PC-9 (cell line): Measurements from ENCODE around the gene SLC66A3. TPM values are rescaled to one million over a fixed set of nuclear protein-coding genes. Genes with fewer than 3 reads are reported as not detected.

ENCODE experiments used
- BruUV-seq: library from RNA; stranded (reverse); fragments of 400-500 nt; replicated peaks from 2 replicates; lab custom pipeline; 2021; lab: Mats Ljungman, UMichigan
- CTCF ChIA-PET: fragments of 300-600 bp; sonication (Branson Sonifier 250); formaldehyde crosslinking; loops from one replicate; lab custom pipeline; 2022; ENCODE audit warnings: antibody characterized with exemption; lab: Charles Lee
- POLR2A ChIA-PET: fragments of 300-600 bp; sonication (Branson Sonifier 250); formaldehyde crosslinking; loops from one replicate; lab custom pipeline; 2022; ENCODE audit warnings: antibody characterized with exemption; ENCODE audit not compliant: unreplicated experiment; lab: Charles Lee
- DNase-seq, 2 experiments: peaks; one replicate each; pipeline versions ENCODE4 v3.0.0 to v3.0.0-alpha.2; 2015 to 2022; ENCODE audit warnings: mixed read lengths in 1 of 2
- H2AFZ ChIP-seq: fragments of 200-600 bp; sonication (generic); 2 replicates; pipeline ENCODE4 v1.8.1; 2017; ENCODE audit warnings: antibody characterized with exemption
- H3F3A ChIP-seq: fragments of 200-600 bp; sonication (generic); 2 replicates; pipeline ENCODE4 v1.8.1; 2017; ENCODE audit warnings: antibody characterized with exemption, mild to moderate bottlenecking, low read depth; ENCODE audit not compliant: insufficient read depth
- H3K27ac ChIP-seq: fragments of 200-600 bp; sonication (generic); 2 replicates; pipeline ENCODE4 v1.6.1; 2016; ENCODE audit warnings: mixed run types
- H3K27me3 ChIP-seq: fragments of 200-600 bp; sonication (generic); 2 replicates; pipeline ENCODE4 v1.6.1; 2016; ENCODE audit warnings: low read depth, mixed run types; ENCODE audit not compliant: insufficient read depth
- H3K36me3 ChIP-seq: fragments of 200-600 bp; sonication (generic); 2 replicates; pipeline ENCODE4 v1.6.1; 2016; ENCODE audit warnings: low read depth, mixed run types
- H3K4me1 ChIP-seq: fragments of 200-600 bp; sonication (generic); replicated peaks from 2 replicates; pipeline ENCODE4 v1.6.1; 2016; ENCODE audit warnings: mixed run types; ENCODE audit not compliant: insufficient read depth
- H3K4me2 ChIP-seq: fragments of 200-600 bp; sonication (generic); 2 replicates; pipeline ENCODE4 v1.6.1; 2017; ENCODE audit warnings: mixed run types
- H3K4me3 ChIP-seq: fragments of 200-600 bp; sonication (generic); 2 replicates; pipeline ENCODE4 v1.6.1; 2016; ENCODE audit warnings: mixed run types
- H3K79me2 ChIP-seq: fragments of 200-600 bp; sonication (generic); 2 replicates; pipeline ENCODE4 v1.6.1; 2017; ENCODE audit warnings: low read depth, mixed run types
- H3K9me2 ChIP-seq: fragments of 200-600 bp; sonication (generic); 2 replicates; pipeline ENCODE4 v1.8.1; 2017; ENCODE audit warnings: mild to moderate bottlenecking; ENCODE audit not compliant: insufficient read depth
- H3K9me3 ChIP-seq: fragments of 200-600 bp; sonication (generic); 2 replicates; pipeline ENCODE4 v1.8.1; 2016; ENCODE audit warnings: low read depth; ENCODE audit not compliant: insufficient read depth
- H4K20me1 ChIP-seq: fragments of 200-600 bp; sonication (generic); 2 replicates; pipeline ENCODE4 v1.8.1; 2017; ENCODE audit not compliant: insufficient read depth
- EZH2 ChIP-seq: fragments of 200-600 bp; sonication (generic); IDR thresholded peaks from 2 replicates; pipeline ENCODE4 v1.8.0; 2017; ENCODE audit warnings: antibody characterized with exemption, low read depth
- intact Hi-C: fragments of 100-400 bp; cut with micrococcal nuclease; formaldehyde crosslinking; loops from one replicate; pipeline ENCODE4 v1.10.0; 2022; ENCODE audit not compliant: unreplicated experiment
- total RNA-seq: library from RNA; stranded (reverse); gene quantifications from 2 replicates; pipeline ENCODE4 v1.2.3, GENCODE V29; 2021
- TF ChIP-seq, protein P1 (sequence below): fragments of 200-600 bp; sonication (generic); conservative IDR thresholded peaks from 2 replicates; pipeline ENCODE4 v1.6.1; 2017; ENCODE audit warnings: mixed run types, antibody characterized with exemption, mild to moderate bottlenecking, moderate library complexity

SLC66A3 gene
- total RNA-seq, 1 experiment from 2014 or later, result 11.9 TPM

DNA sequence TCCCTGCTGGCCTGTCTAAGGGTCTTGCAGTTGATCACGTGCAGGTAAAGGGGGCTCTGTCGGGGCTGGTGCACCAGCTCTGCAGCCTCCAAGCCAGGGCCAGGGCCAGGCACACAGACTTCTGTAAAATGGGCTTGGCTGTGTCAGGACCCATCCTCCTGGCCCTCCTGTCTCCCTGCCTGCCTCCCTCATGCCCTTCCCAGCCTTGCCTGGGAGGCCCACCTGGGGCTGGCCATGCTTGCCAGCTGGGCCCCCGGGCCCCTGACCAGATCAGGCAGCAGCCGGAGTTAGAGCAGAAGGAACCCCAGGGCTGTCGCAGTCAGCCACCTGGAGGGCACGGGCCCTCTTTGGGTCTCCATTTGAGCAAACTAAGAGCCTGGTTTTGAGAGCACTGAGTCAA, 2.0 kb downstream of the SLC66A3 start:
- no peaks in the 10 kb centered on the region for H3K9me2 ChIP-seq
- no peak overlapping the region for H3K4me2 ChIP-seq
- DNase-seq, result no peak
- no peaks in the 10 kb centered on the region for H3K27me3 ChIP-seq
- ChIA-PET POLR2A (no interaction called here), CTCF (no interaction called here)
- no peaks in the 10 kb centered on the region for H3K36me3 ChIP-seq
- intact Hi-C loops, result no loop called here
- TF ChIP-seq EZH2, result no peak
- TF ChIP-seq, protein P1, sequence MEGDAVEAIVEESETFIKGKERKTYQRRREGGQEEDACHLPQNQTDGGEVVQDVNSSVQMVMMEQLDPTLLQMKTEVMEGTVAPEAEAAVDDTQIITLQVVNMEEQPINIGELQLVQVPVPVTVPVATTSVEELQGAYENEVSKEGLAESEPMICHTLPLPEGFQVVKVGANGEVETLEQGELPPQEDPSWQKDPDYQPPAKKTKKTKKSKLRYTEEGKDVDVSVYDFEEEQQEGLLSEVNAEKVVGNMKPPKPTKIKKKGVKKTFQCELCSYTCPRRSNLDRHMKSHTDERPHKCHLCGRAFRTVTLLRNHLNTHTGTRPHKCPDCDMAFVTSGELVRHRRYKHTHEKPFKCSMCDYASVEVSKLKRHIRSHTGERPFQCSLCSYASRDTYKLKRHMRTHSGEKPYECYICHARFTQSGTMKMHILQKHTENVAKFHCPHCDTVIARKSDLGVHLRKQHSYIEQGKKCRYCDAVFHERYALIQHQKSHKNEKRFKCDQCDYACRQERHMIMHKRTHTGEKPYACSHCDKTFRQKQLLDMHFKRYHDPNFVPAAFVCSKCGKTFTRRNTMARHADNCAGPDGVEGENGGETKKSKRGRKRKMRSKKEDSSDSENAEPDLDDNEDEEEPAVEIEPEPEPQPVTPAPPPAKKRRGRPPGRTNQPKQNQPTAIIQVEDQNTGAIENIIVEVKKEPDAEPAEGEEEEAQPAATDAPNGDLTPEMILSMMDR, result no peak
- H3K79me2 ChIP-seq, result no peaks in the 10 kb centered on the region
- H3K9me3 ChIP-seq, result no peaks in the 10 kb centered on the region
- H4K20me1 ChIP-seq, result no peaks in the 10 kb centered on the region
- H3K4me1 ChIP-seq, result peaks cover 14% of the 10 kb centered on the region
- H2AFZ ChIP-seq, result no peak overlapping the region
- no peak overlapping the region for H3K4me3 ChIP-seq
- no peak overlapping the region for H3K27ac ChIP-seq
- no TSS peak for BruUV-seq
- H3F3A ChIP-seq, result peaks cover 15% of the 10 kb centered on the region

DNA sequence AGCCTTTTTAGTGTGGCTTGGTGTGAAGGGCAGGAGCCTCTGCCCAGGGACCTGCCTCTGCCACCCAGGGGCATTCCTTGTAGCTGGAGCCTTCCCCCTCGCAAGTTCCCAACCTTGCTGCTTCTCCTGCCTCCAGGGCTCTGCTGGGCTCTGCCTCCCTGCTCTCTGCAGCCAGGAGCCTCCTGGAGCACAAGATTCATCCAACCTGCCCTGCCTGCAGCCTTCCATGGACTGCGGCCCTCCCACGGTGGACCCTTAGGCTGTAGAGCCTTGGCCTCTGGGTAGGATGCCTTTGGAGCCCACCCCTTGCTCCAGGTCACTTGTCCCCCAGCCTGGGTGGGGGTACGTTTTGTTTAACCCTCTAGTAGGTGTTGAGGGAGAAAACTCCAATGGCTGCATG, 2.5 kb downstream of the SLC66A3 start:
- intact Hi-C loops, result no loop called here
- no peaks in the 10 kb centered on the region for H4K20me1 ChIP-seq

DNA sequence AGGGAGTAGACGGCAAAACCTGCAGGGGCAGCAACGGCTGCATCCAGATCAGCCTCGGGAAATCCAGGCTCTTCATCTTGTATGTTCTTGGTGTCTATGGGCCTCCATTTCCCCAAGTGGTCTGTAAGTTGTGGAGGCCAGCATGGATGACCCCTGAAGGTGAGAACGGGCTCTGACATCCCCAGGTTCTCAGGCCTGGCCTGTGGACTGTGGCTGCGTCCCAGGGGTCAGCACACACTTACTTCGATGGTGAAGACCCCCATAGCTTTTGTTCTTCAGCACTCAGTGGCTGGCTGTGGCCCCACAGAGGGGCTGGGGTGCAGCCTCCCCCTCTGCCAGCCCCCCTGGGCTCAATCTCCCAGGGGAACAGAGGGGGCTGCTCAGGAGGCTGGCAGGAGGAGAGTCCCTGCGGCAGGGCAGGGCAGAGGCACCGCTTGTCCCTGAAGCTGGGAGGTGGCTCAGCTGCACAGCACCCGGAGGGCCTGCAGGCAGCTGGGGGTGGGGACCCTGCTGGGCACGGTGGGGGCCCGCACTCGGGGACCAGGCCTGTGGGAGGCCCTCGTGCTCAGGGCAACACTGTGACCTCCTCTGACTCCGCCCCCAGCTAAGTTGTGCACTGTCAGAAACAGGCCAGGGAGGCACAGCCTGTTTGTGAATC, 3.8 kb downstream of the SLC66A3 start:
- Histone ChIP-seq H3K79me2 (no peaks in the 10 kb centered on the region), H3K27me3 (no peaks in the 10 kb centered on the region), H3K4me1 (peaks cover 14% of the 10 kb centered on the region), H3K4me3 (no peak overlapping the region), H3K9me3 (no peaks in the 10 kb centered on the region), H3K4me2 (no peak overlapping the region), H3K27ac (no peak overlapping the region), H4K20me1 (no peaks in the 10 kb centered on the region), H3F3A (peaks cover 14% of the 10 kb centered on the region), H3K9me2 (no peaks in the 10 kb centered on the region), H2AFZ (no peak overlapping the region), H3K36me3 (no peaks in the 10 kb centered on the region)
- BruUV-seq, result no TSS peak
- no peak for TF ChIP-seq EZH2
- TF ChIP-seq, protein P1, result no peak
- POLR2A ChIA-PET, result no interaction called here
- no peak for DNase-seq
- intact Hi-C loops, result no loop called here
- CTCF ChIA-PET, result interaction anchor here (0.6 kb wide), 1 partner anchor 27 kb away, joined by 3 read pairs; no protein-coding TSS in a partner anchor

More for the DNA sequence above, 2.5 kb downstream of the SLC66A3 start:
- no peaks in the 10 kb centered on the region for H3K9me2 ChIP-seq
- H3K4me3 ChIP-seq, result no peak overlapping the region
- no peak for TF ChIP-seq EZH2
- TF ChIP-seq, protein P1, result no peak
- H3K79me2 ChIP-seq, result no peaks in the 10 kb centered on the region
- no peak for DNase-seq
- H3F3A ChIP-seq, result peaks cover 15% of the 10 kb centered on the region
- H3K27me3 ChIP-seq, result no peaks in the 10 kb centered on the region
- no peaks in the 10 kb centered on the region for H3K36me3 ChIP-seq
- H3K27ac ChIP-seq, result no peak overlapping the region
- H3K4me1 ChIP-seq, result peaks cover 14% of the 10 kb centered on the region
- CTCF ChIA-PET, result no interaction called here
- no TSS peak for BruUV-seq
- POLR2A ChIA-PET, result no interaction called here
- H3K4me2 ChIP-seq, result no peak overlapping the region
- no peaks in the 10 kb centered on the region for H3K9me3 ChIP-seq
- no peak overlapping the region for H2AFZ ChIP-seq
